ENCODE results near the gene ANKRD17.

ANKRD17 gene

DNA sequence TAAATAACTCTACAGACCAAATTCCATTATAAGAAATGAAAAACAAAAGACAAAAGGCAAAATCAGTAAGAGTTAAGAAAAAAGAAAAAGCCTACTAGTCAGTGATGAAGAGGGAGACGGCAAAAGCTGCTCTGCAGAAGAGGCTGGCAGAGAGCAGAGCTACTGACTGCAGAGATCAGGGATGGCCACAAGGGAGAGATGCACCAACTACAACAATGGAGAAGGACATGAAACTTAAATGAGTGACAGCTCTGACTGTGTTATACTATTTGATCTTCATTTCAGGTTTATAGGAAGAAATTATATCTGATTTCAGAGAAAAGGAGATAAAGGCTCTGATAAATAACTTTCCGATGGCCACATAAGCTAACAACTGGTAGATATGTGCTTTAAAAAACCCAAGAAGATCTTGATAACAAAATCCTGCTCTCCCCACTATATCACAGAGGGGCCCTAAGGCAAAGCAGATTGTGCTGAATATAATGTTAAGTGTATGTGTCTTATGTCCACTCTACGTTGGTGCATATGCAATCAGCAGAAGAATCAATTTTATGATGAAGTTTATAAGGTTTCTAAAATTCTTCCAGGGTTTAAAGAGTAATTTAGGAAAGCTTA lies 130.7 kb downstream of the ANKRD17 start:
- H2AFZ ChIP-seq (ENCODE audit: low read depth, low read length), result no peak overlapping the region
- H3K27ac ChIP-seq (ENCODE audit: low read length, poor library complexity, severe bottlenecking), result no peak overlapping the region
- no peaks in the 10 kb centered on the region for H3K4me1 ChIP-seq (ENCODE audit: control insufficient read depth, insufficient read depth, low read depth, low read length)
- H4K8ac ChIP-seq (ENCODE audit: low read length), result no peak overlapping the region
- no peak overlapping the region for H3K4me3 ChIP-seq (ENCODE audit: insufficient read depth in 1 of 2, low read depth in 1 of 2, low read length in 2 of 2)
- no peak overlapping the region for H2BK120ac ChIP-seq (ENCODE audit: low read depth, low read length)
- DNase-seq, result peak; percentile 38
- H2AK5ac ChIP-seq (ENCODE audit: low read length, severe bottlenecking), result no peak overlapping the region
- H3K36me3 ChIP-seq (ENCODE audit: control insufficient read depth in 1 of 2, insufficient read depth in 2 of 2, low read depth in 1 of 2, low read length in 2 of 2), result peaks cover 19 to 88% of the 10 kb centered on the region in 2 experiments
- WGBS, result 89% methylated on average over 2 of the region's 3 CpGs
- peaks cover 13% of the 10 kb centered on the region for H3K79me1 ChIP-seq (replicated peaks; ENCODE audit: low read length, poor library complexity, severe bottlenecking)
- no peaks in the 10 kb centered on the region for H3K27me3 ChIP-seq (ENCODE audit: control insufficient read depth in 1 of 2, insufficient read depth in 1 of 2, low read length in 2 of 2)
- H4K91ac ChIP-seq (ENCODE audit: low read length), result no peak overlapping the region
- H3K4me2 ChIP-seq (ENCODE audit: low read length, poor library complexity, severe bottlenecking), result no peak overlapping the region
- H3K9me3 ChIP-seq (ENCODE audit: control insufficient read depth, low read length), result no peaks in the 10 kb centered on the region
- H3K4ac ChIP-seq (ENCODE audit: low read depth in 1 of 2, low read length in 2 of 2), result no peak overlapping the region
- no peak overlapping the region for H2BK15ac ChIP-seq (ENCODE audit: low read depth, poor library complexity, severe bottlenecking)
- no peak overlapping the region for H3K14ac ChIP-seq (ENCODE audit: low read length in 2 of 2)
- no peak overlapping the region for H3K18ac ChIP-seq (ENCODE audit: low read depth in 1 of 2, low read length in 2 of 2)
- H2BK5ac ChIP-seq (ENCODE audit: low read depth, low read length, poor library complexity, severe bottlenecking), result no peak overlapping the region
- H2BK12ac ChIP-seq (ENCODE audit: low read length in 2 of 2), result no peak overlapping the region
- H3K9ac ChIP-seq (ENCODE audit: low read length), result no peak overlapping the region
- H3K23ac ChIP-seq (ENCODE audit: low read length in 2 of 2), result no peak overlapping the region

DNA sequence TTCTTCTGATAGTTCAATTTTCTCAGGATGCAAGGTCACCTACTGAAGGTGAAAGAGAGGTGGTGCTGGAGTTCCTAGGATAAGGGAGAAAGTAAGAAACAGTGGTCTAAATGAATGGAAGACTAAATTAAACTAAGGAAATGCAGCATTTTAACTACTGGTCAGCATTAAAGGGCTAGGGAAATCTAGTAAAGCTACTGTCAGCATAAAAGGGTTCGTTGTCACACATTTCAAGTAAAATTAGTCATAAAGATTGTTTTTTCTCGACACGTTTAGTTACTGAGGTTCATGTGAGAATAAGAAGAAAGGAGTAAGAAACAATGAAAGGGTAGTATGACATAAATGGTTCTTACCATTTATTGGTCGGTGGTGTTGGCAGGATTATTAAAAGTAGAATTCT lies 149.1 kb downstream of the ANKRD17 start:
- Histone ChIP-seq H4K8ac (ENCODE audit: low read length) (no peak overlapping the region), H3K18ac (ENCODE audit: low read depth in 1 of 2, low read length in 2 of 2) (no peak overlapping the region), H3K36me3 (ENCODE audit: control insufficient read depth in 1 of 2, insufficient read depth in 2 of 2, low read depth in 1 of 2, low read length in 2 of 2) (peaks cover 11 to 92% of the 10 kb centered on the region in 2 experiments), H3K14ac (ENCODE audit: low read length in 2 of 2) (no peak overlapping the region), H2AK5ac (ENCODE audit: low read length, severe bottlenecking) (no peak overlapping the region), H3K27me3 (ENCODE audit: control insufficient read depth in 1 of 2, insufficient read depth in 1 of 2, low read length in 2 of 2) (no peaks in the 10 kb centered on the region), H3K4me3 (ENCODE audit: insufficient read depth in 1 of 2, low read depth in 1 of 2, low read length in 2 of 2) (no peak overlapping the region), H3K23ac (ENCODE audit: low read length in 2 of 2) (no peak overlapping the region), H2BK120ac (ENCODE audit: low read depth, low read length) (no peak overlapping the region), H2BK5ac (ENCODE audit: low read depth, low read length, poor library complexity, severe bottlenecking) (no peak overlapping the region), H4K91ac (ENCODE audit: low read length) (no peak overlapping the region), H3K4ac (ENCODE audit: low read depth in 1 of 2, low read length in 2 of 2) (no peak overlapping the region), H3K9ac (ENCODE audit: low read length) (no peak overlapping the region), H3K4me1 (ENCODE audit: control insufficient read depth, insufficient read depth, low read depth, low read length) (no peaks in the 10 kb centered on the region), H3K27ac (ENCODE audit: low read length, poor library complexity, severe bottlenecking) (no peak overlapping the region), H3K9me3 (ENCODE audit: control insufficient read depth, low read length) (no peaks in the 10 kb centered on the region), H2BK15ac (ENCODE audit: low read depth, poor library complexity, severe bottlenecking) (no peak overlapping the region), H2AFZ (ENCODE audit: low read depth, low read length) (no peak overlapping the region), H2BK12ac (ENCODE audit: low read length in 2 of 2) (no peak overlapping the region), H3K4me2 (ENCODE audit: low read length, poor library complexity, severe bottlenecking) (no peak overlapping the region), H3K79me1 (replicated peaks; ENCODE audit: low read length, poor library complexity, severe bottlenecking) (peaks cover 12% of the 10 kb centered on the region)
- DNase-seq, result no peak
- 95% methylated on average over 4 of the region's 4 CpGs for WGBS

GRCh38 chr4:73104695-73105094 lies 153.9 kb downstream of the ANKRD17 start:
- Histone ChIP-seq H3K79me1 (replicated peaks; ENCODE audit: low read length, poor library complexity, severe bottlenecking) (peaks cover 23% of the 10 kb centered on the region), H3K18ac (ENCODE audit: low read depth in 1 of 2, low read length in 2 of 2) (no peak overlapping the region), H3K23ac (ENCODE audit: low read length in 2 of 2) (no peak overlapping the region), H3K4me2 (ENCODE audit: low read length, poor library complexity, severe bottlenecking) (no peak overlapping the region), H2BK12ac (ENCODE audit: low read length in 2 of 2) (no peak overlapping the region), H2AFZ (ENCODE audit: low read depth, low read length) (no peak overlapping the region), H3K9me3 (ENCODE audit: control insufficient read depth, low read length) (no peaks in the 10 kb centered on the region), H3K4ac (ENCODE audit: low read depth in 1 of 2, low read length in 2 of 2) (no peak overlapping the region), H2AK5ac (ENCODE audit: low read length, severe bottlenecking) (no peak overlapping the region), H2BK15ac (ENCODE audit: low read depth, poor library complexity, severe bottlenecking) (no peak overlapping the region), H3K27ac (ENCODE audit: low read length, poor library complexity, severe bottlenecking) (no peak overlapping the region), H2BK5ac (ENCODE audit: low read depth, low read length, poor library complexity, severe bottlenecking) (no peak overlapping the region), H3K27me3 (ENCODE audit: control insufficient read depth in 1 of 2, insufficient read depth in 1 of 2, low read length in 2 of 2) (no peaks in the 10 kb centered on the region), H3K36me3 (ENCODE audit: control insufficient read depth in 1 of 2, insufficient read depth in 2 of 2, low read depth in 1 of 2, low read length in 2 of 2) (peaks cover 22 to 95% of the 10 kb centered on the region in 2 experiments), H3K4me1 (ENCODE audit: control insufficient read depth, insufficient read depth, low read depth, low read length) (no peaks in the 10 kb centered on the region), H3K9ac (ENCODE audit: low read length) (no peak overlapping the region), H4K8ac (ENCODE audit: low read length) (no peak overlapping the region), H2BK120ac (ENCODE audit: low read depth, low read length) (no peak overlapping the region), H4K91ac (ENCODE audit: low read length) (no peak overlapping the region), H3K14ac (ENCODE audit: low read length in 2 of 2) (no peak overlapping the region), H3K4me3 (ENCODE audit: insufficient read depth in 1 of 2, low read depth in 1 of 2, low read length in 2 of 2) (no peak overlapping the region)
- no peak for DNase-seq
- WGBS, result 93% methylated on average over 5 of the region's 5 CpGs

DNA sequence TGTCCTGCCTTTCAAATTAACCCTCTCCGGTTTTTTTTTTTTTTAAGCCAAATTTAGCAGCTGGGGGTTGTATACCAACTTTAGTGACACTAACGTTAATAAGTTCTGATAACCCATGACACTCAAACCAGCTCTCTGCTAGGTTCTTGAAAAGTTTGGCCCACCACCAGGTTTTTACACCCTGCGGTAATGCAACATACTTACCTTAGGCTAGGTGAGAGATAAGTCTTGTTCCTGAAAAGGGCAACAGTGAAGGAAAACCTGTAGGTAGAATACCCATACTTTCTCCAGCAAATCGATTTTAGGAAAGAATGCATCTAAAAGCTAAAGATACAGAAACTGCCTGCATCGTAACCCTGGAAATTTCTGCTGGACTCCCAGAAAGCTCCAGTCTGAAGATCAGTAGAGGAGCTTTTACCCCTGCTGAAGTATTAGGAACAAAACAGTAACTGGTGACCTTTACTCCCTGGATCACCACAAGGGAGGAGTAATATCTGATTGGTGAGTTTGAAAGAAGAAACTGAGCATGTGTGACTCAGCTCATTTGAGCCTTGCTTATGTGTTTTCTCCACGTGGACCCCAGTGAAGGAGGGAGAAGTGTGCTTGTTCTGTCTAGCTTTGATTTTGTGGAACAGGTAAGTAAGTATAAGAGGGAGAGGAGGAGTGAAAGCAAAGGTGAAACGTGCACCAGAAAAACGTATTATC lies 154.6 kb downstream of the ANKRD17 start:
- peaks cover 27% of the 10 kb centered on the region for H3K79me1 ChIP-seq (replicated peaks; ENCODE audit: low read length, poor library complexity, severe bottlenecking)
- H3K36me3 ChIP-seq (ENCODE audit: control insufficient read depth in 1 of 2, insufficient read depth in 2 of 2, low read depth in 1 of 2, low read length in 2 of 2), result peaks cover 27 to 95% of the 10 kb centered on the region in 2 experiments
- no peak overlapping the region for H3K18ac ChIP-seq (ENCODE audit: low read depth in 1 of 2, low read length in 2 of 2)
- H3K14ac ChIP-seq (ENCODE audit: low read length in 2 of 2), result no peak overlapping the region
- no peaks in the 10 kb centered on the region for H3K4me1 ChIP-seq (ENCODE audit: control insufficient read depth, insufficient read depth, low read depth, low read length)
- no peak overlapping the region for H2AK5ac ChIP-seq (ENCODE audit: low read length, severe bottlenecking)
- no peak overlapping the region for H2BK12ac ChIP-seq (ENCODE audit: low read length in 2 of 2)
- H3K27me3 ChIP-seq (ENCODE audit: control insufficient read depth in 1 of 2, insufficient read depth in 1 of 2, low read length in 2 of 2), result no peaks in the 10 kb centered on the region
- no peak overlapping the region for H3K4me3 ChIP-seq (ENCODE audit: insufficient read depth in 1 of 2, low read depth in 1 of 2, low read length in 2 of 2)
- H3K23ac ChIP-seq (ENCODE audit: low read length in 2 of 2), result no peak overlapping the region
- no peak overlapping the region for H2BK5ac ChIP-seq (ENCODE audit: low read depth, low read length, poor library complexity, severe bottlenecking)
- no peak overlapping the region for H3K4me2 ChIP-seq (ENCODE audit: low read length, poor library complexity, severe bottlenecking)
- no peak overlapping the region for H4K8ac ChIP-seq (ENCODE audit: low read length)
- H3K9me3 ChIP-seq (ENCODE audit: control insufficient read depth, low read length), result no peaks in the 10 kb centered on the region
- peak; percentile 41 for DNase-seq
- H3K4ac ChIP-seq (ENCODE audit: low read depth in 1 of 2, low read length in 2 of 2), result no peak overlapping the region
- no peak overlapping the region for H3K27ac ChIP-seq (ENCODE audit: low read length, poor library complexity, severe bottlenecking)
- H2AFZ ChIP-seq (ENCODE audit: low read depth, low read length), result no peak overlapping the region
- H4K91ac ChIP-seq (ENCODE audit: low read length), result no peak overlapping the region
- H2BK120ac ChIP-seq (ENCODE audit: low read depth, low read length), result no peak overlapping the region
- WGBS, result 83% methylated on average over 6 of the region's 8 CpGs
- H2BK15ac ChIP-seq (ENCODE audit: low read depth, poor library complexity, severe bottlenecking), result no peak overlapping the region
- H3K9ac ChIP-seq (ENCODE audit: low read length), result no peak overlapping the region

Data from mesenchymal stem cell (in vitro differentiated cells and primary cell).